ENCODE measurements around the gene KIF18B. TPM values are rescaled to one million over a fixed set of nuclear protein-coding genes. Genes with fewer than 3 reads are reported as not detected.

KIF18B gene
- total RNA-seq, 2 donors from 2014 or later = 5.7 to 45.5 TPM

DNA sequence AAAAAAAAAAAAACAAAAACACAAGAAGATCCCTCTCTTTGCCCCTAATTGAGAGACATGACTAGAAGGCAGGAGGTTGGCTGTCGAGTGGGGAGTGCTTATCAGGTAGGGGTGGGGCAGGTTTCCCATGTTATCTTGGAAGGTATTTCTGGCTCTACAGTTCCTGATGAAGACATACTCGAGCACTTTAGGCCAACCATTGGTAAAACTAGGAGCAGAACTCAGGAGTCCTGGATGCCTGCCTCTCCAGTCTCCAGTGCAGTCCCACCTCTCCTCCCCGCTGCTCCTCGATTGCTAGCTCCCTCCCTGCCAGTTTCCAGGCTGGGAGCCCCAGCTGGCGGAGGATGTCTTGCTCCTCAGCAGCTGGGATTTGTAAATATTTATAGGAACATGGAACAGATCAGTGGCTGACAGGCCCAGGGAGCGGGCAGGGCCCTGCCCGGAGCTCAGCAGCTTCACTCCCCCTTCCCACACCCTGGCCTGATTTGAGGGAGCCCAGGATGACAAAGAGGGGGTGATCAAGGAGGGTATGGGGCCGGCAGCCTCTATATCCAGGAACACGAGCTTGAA lies 31.9 kb upstream of the KIF18B start:
- DNase-seq = peak; percentile 39
- Histone ChIP-seq H3K27me3 (no peaks in the 10 kb centered on the region), H3K36me3 (no peaks in the 10 kb centered on the region), H3K27ac (no peak overlapping the region), H3K4me1 (no peaks in the 10 kb centered on the region), H3K4me3 (no peak overlapping the region), H3K9ac (ENCODE audit: low read depth in 2 of 2, low read length in 2 of 2) (no peak overlapping the region), H3K9me3 (no peaks in the 10 kb centered on the region)
- TF ChIP-seq, protein P1, sequence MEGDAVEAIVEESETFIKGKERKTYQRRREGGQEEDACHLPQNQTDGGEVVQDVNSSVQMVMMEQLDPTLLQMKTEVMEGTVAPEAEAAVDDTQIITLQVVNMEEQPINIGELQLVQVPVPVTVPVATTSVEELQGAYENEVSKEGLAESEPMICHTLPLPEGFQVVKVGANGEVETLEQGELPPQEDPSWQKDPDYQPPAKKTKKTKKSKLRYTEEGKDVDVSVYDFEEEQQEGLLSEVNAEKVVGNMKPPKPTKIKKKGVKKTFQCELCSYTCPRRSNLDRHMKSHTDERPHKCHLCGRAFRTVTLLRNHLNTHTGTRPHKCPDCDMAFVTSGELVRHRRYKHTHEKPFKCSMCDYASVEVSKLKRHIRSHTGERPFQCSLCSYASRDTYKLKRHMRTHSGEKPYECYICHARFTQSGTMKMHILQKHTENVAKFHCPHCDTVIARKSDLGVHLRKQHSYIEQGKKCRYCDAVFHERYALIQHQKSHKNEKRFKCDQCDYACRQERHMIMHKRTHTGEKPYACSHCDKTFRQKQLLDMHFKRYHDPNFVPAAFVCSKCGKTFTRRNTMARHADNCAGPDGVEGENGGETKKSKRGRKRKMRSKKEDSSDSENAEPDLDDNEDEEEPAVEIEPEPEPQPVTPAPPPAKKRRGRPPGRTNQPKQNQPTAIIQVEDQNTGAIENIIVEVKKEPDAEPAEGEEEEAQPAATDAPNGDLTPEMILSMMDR (IDR thresholded peaks at IDR 0.05) = no peak
- intact Hi-C loops (cut with DNase I) = no loop called here

DNA sequence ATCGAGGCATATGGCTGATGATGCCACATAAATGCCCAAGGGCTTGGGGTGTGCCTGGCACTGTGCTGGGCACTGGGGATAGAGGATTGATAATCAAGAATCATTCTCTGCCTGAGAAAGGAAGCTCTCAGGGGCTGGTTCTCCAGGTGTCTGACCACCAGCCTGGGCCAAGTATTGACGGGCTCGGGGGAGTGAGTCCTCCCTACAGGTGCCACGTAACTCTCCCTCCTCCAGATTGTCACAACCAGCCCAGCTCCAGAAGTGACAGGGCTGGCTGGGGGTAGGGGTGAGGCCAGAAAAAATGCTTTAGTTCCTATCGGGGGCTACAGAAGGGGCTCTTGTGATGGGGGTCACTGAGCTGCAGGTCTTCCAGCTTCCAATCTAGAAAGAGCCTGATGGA lies 31.2 kb upstream of the KIF18B start:
- Histone ChIP-seq H3K27ac (no peak overlapping the region), H3K27me3 (no peaks in the 10 kb centered on the region), H3K4me3 (no peak overlapping the region), H3K36me3 (no peaks in the 10 kb centered on the region), H3K9ac (ENCODE audit: low read depth in 2 of 2, low read length in 2 of 2) (no peak overlapping the region), H3K4me1 (no peaks in the 10 kb centered on the region), H3K9me3 (no peaks in the 10 kb centered on the region)
- intact Hi-C loops (cut with DNase I) = no loop called here
- TF ChIP-seq, protein P1 (IDR thresholded peaks at IDR 0.05) = no peak
- DNase-seq = no peak

GRCh38 chr17:44977814-44978550 lies 30.4 kb upstream of the KIF18B start:
- H3K4me3 ChIP-seq = no peak overlapping the region
- intact Hi-C loops (cut with DNase I) = no loop called here
- H3K36me3 ChIP-seq = no peaks in the 10 kb centered on the region
- TF ChIP-seq, protein P1 (IDR thresholded peaks at IDR 0.05) = no peak
- no peak overlapping the region for H3K27ac ChIP-seq
- no peak for DNase-seq
- no peak overlapping the region for H3K9ac ChIP-seq (ENCODE audit: low read depth in 2 of 2, low read length in 2 of 2)
- no peaks in the 10 kb centered on the region for H3K9me3 ChIP-seq
- no peaks in the 10 kb centered on the region for H3K4me1 ChIP-seq
- no peaks in the 10 kb centered on the region for H3K27me3 ChIP-seq

GRCh38 chr17:44977065-44977464 lies 29.5 kb upstream of the KIF18B start:
- H3K9ac ChIP-seq (ENCODE audit: low read depth in 2 of 2, low read length in 2 of 2) = no peak overlapping the region
- no peaks in the 10 kb centered on the region for H3K9me3 ChIP-seq
- no peak overlapping the region for H3K27ac ChIP-seq
- DNase-seq = no peak
- H3K27me3 ChIP-seq = peaks cover 3% of the 10 kb centered on the region
- TF ChIP-seq, protein P1 (IDR thresholded peaks at IDR 0.05) = no peak
- H3K4me1 ChIP-seq = no peaks in the 10 kb centered on the region
- intact Hi-C loops (cut with DNase I) = no loop called here
- H3K4me3 ChIP-seq = no peak overlapping the region
- no peaks in the 10 kb centered on the region for H3K36me3 ChIP-seq

DNA sequence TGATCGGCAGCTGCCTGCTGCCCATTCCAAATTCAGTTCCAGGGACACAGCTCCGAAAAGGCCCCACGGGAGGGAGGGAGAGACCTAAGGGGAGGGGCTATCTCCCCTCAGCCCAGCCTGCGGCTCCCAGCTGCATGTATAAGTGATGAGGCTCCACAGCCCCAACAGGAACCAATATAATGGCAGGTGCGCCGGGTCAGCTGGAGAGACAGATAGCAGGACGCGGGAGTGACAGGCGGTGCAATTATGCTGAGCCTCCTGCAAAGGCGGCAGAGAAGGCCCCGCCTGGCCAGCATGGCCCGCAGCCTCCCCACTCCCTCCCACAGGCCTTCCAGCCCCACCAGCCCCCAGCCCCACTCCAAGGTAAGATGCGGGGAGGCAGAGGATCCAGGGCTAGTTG lies 28.6 kb upstream of the KIF18B start:
- intact Hi-C loops (cut with DNase I) = no loop called here
- H3K27me3 ChIP-seq = peaks cover 7% of the 10 kb centered on the region
- no peak overlapping the region for H3K9ac ChIP-seq (ENCODE audit: low read depth in 2 of 2, low read length in 2 of 2)
- H3K36me3 ChIP-seq = no peaks in the 10 kb centered on the region
- TF ChIP-seq, protein P1 (IDR thresholded peaks at IDR 0.05) = no peak
- H3K9me3 ChIP-seq = no peaks in the 10 kb centered on the region
- DNase-seq = no peak
- no peak overlapping the region for H3K27ac ChIP-seq
- H3K4me3 ChIP-seq = no peak overlapping the region
- H3K4me1 ChIP-seq = no peaks in the 10 kb centered on the region

All from colonic mucosa (tissue), 4 donors.